T-helper 1 cell treated with Interleukin-12 subunit alpha and Interleukin-12 subunit beta and Interleukin-4 antibody, amounts not matched to agents 30 ng/mL and 1 ng/mL, for 36 hours (primary cell): Measurements from ENCODE around the gene CABLES1. TPM values are rescaled to one million over a fixed set of nuclear protein-coding genes. Genes with fewer than 3 reads are reported as not detected.
"Not testable (repeated sequence)": the region's sequence is repeated elsewhere in the genome, so short reads cannot be mapped to it uniquely, and the experiment has no call there.

Experiments used
- intact Hi-C: fragments of 100-400 bp; cut with micrococcal nuclease; formaldehyde crosslinking; loops from one replicate; pipeline ENCODE4 v1.15.1; 2024
- total RNA-seq: library from RNA; stranded (reverse); gene quantifications from 2 replicates; pipeline ENCODE4 v1.2.3, GENCODE V29; 2022

Gene CABLES1
- total RNA-seq, 1 donor from 2014 or later, result 0.71 TPM

DNA sequence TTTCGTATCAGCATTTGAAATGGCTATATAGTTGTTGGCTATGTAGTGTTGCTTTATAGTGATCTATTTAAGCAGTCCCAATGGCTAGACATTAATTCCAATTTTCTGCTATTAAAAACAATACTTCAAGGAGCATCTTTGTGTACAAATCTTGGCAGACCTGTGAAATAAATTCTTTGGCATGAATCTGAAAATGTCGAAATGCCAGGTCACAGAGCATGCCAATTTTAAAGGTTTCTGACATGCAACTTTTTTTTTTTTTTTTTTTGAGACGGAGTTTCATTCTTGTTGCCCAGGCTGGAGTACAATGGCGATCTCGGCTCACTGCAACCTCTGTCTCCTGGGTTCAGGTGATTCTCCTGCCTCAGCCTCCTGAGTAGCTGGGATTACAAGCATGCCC, 26.8 kb upstream of the CABLES1 start:
- intact Hi-C loops, result no loop called here

DNA sequence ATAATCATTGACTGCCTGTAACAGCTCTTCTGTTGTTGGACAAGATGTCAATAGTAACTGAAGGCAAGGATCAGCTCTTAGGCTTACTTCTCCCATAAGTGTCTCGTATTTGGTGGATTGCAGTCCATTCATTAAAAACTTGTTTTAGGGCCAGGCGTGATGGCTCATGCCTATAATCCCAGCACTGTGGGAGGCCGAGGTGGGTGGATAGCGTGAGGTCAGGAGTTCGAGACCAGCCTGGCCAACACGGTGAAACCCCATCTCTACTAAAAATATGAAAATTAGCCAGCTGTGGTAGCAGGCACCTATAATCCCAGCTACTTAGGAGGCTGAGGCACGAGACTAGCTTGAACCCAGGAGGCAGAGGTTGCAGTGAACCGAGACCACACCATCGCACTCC, 26.1 kb upstream of the CABLES1 start:
- intact Hi-C loops, result not testable (repeated sequence)

DNA sequence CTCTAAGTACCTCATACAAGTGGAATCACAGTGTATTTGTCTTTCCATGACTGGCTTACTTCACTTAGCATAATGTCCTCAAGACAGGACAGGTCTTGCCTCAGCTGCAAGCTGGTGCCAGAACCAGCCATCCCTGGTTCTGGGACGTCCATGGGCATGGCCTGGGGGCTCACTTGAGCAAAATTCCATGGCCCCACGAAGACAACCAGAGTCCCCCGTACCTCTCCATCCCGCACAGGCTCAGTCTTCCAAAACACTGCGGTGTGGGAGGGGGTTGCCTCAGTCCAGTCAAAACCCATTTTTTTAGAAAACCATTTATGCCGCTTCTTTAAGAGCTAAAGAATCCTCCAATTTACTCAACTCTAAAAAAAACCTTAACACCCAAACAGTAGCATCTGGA, 21.7 kb upstream of the CABLES1 start:
- intact Hi-C loops, result no loop called here

DNA sequence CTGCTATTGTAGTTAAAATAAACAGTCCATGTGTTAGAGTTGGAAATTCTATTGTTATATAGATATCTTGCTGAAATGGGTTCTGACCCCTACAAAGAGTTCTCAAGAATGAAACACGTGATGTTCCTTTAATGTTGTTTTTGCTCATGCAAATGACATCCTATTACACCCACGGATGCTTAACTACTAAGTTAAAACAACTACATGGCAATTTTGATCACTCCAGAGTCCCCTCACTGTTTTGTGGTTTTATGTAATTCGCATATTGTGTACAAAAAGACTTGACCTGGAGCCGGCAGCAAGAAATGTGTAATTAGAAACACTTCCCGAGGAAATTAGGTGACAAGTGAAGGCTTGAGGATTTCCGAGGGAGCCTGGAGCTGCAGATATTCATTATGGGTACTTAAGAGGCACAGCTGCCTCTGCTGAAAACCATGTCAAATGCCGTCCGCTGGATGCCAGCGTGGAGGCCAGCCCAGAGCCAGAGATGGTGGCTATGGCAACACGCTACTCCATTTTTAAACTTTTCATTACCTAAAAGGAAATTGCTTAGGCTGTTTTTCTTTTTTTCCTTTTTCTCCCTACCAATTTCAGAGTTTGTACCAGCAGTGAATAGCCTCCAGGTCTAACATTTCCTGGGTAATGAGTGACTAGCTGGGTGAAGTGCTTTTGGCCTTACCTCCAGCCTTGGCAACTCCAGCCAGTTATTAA, 21.0 kb upstream of the CABLES1 start:
- intact Hi-C loops, result no loop called here

DNA sequence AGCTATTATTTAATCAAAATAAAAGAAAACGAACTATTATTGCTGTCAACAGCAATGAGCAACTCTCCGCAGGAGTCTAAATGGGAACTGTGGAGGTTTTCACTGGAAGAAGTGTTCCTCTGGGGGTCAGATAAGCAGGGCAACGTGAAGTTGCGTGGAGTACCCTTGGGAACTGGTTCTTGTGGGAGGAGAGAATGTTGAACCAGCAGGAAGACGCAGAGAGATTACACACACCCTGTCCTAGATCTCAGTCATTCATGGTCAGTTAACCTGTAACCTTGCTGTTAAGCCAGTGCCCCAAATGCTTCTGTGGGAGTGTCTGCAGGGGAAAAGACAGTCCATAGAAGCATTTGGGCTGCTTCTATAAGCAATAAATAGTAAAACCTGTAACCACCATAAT, 20.4 kb upstream of the CABLES1 start:
- intact Hi-C loops, result no loop called here

DNA sequence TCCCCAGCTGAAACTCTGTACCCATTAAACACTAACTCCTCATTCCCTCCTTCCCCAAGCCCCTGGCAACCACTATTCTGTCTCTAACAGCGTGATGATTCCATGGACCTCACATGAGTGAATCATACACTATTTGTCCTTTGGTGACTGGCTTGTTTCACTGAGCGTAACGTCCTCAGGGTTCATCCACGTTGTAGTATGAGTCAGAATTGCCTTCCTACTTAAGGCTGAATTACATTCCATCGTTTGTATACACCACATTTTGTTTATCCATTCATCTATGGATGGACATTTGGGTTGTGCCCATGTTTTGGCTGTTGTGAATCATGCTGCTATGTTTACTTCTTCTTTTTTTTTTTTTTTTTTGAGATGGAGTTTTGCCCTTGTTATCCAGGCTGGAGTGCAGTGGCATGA, 19.6 kb upstream of the CABLES1 start:
- intact Hi-C loops, result no loop called here

DNA sequence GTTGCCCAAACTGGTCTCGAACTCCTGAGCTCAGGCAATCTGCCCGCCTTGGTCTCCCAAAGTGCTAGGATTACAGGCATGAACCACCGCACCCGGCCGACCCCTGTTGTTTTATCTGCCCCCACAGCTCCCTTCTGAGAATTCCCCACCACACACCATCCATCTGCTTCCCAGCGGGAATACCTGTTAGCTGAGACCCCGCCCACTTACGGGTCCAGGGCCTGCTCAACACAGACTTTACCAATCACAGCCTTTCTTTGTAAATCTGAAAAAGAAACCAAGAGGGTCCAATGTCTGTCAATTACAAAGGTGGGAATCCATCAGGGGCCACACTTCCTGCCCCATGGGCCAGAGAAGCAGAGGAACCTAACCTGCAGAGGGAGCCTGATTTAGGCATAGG, 14.2 kb upstream of the CABLES1 start:
- intact Hi-C loops, result no loop called here

DNA sequence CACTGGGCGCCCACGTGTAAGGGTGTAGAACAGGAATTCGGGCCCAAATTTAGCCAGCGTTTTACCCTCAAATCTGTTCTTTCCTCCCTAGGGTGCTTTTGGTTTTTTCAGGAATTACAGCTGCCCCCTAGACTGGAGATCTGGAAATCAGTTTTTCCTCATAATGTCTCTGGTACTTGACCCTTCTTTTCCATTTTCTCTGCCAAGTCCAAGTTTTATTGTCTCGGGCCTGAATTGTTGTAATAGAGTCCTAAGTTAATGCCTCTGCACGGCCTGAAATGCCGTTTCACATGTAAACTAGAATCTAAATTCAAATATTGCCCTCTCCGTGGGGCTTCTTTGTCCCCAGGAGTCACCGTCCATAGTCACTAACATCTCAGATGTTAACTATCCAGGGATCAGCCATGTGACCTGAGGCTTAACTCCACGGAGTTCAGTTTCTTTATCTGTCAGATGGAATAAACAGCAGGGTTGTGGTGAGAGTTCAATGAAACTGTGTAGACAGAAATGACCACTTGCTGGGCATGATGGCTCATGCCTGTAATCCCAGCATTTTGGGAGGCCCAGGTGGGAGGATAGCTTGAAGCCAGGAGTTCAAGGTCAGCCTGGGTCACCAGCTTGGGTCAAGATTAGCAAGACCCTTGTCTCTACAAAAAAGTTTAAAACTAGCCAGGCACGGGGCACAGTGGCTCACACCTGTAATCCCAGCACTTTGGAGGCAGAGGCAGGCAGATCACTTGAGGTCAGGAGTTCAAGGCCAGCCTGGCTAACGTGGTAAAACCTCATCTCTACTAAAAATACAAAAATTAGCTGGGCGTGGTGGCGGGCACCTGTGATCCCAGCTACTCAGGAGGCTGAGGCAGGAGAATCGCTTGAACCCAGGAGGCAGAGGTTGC, 12.7 kb upstream of the CABLES1 start:
- intact Hi-C loops, result no loop called here

DNA sequence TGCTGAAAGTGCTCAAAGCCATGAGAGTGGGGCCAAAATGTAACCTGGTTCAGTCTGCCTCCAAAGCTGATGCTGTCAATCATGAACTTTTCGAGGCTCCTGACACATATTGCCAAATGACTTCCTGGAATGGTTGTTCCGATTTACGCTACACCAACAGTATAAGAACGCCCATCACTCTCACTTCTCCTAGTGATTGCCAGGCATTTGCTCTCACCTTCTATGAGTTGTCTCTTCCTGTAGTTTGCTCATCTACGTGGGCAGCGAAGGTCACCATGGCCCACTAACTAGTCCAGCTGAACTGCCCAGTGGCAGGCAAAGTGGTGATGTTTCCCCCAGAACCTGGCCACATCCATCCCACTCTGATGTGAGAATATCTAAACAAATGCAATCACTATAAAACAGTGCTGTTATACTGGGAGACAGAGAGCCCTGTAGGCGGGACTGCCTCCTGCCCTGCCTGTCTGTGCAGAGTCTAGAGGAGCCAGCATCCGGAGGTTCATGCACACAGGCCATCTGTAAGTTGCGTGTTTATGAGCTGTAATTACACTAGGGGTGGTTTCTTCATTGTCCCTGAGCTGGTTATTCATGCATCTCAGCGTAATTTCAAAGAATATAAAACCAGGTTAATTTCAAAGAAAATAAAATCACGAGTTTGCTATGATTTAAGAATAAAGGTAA, 8.8 kb upstream of the CABLES1 start:
- intact Hi-C loops, result no loop called here

DNA sequence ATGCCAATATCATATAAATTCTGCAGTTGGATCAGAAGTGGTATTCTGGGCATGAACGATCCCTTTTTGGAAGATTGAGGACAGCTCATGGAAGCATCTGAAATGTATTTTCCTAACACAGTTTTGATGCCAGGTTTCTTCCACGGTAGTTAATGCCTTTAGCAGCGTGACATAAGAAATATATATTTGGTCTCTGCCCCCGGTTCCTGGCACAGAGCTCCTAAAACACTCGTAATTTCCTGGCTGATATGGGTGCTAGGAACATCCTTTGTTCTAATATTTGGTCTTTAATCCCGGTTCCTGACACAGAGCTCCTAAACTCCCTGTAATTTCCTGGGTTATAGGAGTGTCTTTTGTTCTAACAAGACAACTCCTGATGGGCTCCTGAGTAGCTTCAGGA, 8.2 kb upstream of the CABLES1 start:
- intact Hi-C loops, result no loop called here

DNA sequence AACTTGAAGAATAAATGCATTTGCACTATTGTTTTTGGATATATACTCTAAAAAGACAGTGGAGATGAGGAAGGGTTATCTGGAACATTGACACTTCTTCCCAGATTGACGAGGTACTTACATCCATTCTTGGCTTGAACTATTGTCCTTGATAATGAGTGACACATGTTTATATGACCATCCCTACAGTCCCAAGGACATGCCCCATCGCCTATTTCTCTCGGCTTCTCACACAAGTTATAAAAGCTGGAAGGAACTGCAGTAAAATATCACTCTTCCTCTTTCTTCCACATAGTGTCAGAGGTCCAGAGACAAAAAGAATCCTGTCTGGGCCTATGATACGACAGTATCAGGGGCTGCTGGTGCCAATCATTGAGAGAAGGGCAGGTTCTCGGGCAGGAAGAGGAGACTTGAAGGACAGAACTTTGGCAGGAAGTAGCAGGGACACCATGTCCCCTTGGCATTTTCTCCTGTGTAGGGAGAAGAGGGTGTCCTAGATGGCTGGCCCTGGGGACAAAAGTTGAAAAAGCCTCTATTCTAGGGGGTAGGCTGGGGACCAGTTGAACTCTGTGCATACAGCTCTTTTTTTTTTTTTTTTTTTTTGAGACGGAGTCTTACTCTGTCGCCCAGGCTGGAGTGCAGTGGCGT, 5.8 kb upstream of the CABLES1 start:
- intact Hi-C loops, result no loop called here

DNA sequence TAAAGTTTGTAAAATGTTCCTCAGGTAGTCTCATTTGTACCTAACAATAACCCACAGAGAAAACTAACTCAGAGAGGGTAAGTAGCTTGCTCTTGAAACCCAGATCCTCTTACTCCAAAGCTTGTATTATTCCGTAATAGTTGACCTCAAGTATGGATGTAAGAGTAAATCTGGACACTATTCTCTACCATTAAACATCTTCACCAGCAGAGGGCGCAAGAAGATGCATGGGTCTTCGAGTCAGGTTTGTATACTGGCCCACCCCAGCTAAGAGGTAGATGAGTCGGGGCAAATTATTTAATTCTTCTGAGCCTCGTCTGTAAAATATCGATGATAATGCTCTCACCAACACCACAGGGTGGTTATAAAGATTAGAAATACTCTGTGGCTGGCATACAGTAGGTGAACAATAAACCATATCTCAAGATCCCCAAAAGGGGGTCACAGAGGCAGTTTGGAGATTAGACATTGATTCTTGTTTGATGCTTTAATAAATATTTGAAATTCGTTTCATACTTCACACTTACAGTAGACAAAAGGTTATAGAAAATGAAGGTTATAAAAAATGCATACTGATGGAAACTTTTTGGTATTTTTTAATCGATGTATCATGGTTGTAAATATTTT, 3.5 kb upstream of the CABLES1 start:
- intact Hi-C loops, result loop anchor here (1.0 kb wide), 5 partner anchors 100 to 279 kb away; no protein-coding TSS in a partner anchor

DNA sequence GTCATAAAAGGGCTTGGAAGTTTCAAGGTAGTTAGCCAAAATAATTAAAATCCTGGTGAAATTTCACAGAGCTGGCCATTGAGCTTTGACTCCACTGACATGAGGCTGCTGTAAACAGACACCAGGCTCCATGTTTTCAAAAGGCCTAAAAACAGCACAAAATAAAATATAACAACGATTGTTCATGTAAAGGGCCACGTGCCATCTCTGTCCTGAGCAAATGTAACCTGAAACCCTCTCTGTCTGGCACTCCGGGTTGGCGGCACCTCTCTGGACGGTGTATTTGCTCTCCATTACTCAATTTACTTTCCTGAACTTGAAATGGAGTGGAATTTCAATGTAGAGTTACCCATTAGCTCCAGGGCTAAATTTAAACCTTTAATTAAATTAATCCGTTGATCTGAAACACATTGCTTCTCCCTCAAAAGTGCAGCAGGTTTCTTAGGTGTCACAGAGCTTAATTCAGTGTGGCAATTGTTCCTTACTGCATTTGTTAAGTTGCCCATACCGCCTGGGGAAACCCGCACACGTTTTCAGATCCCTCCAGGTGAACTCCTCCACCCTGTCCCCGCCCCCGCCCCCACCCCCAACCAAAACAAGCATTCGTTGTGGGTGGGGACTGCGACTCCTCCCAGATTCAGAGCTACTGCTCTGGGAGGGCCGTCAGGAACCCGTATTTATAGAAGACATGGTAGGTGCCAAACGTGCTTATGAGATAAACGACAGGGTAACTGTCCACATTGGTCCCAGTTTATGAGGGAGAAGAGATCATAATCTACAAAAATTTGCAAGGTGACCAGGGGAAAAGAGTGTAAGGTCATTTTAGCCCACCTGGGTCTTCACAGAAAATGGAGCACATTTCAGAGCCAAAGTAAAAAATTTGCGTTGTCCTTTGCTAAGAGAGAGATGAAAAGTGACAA, 1.2 kb upstream of the CABLES1 start:
- intact Hi-C loops, result loop anchor here (1.0 kb wide), 1 partner anchor 63 kb away; no protein-coding TSS in a partner anchor

DNA sequence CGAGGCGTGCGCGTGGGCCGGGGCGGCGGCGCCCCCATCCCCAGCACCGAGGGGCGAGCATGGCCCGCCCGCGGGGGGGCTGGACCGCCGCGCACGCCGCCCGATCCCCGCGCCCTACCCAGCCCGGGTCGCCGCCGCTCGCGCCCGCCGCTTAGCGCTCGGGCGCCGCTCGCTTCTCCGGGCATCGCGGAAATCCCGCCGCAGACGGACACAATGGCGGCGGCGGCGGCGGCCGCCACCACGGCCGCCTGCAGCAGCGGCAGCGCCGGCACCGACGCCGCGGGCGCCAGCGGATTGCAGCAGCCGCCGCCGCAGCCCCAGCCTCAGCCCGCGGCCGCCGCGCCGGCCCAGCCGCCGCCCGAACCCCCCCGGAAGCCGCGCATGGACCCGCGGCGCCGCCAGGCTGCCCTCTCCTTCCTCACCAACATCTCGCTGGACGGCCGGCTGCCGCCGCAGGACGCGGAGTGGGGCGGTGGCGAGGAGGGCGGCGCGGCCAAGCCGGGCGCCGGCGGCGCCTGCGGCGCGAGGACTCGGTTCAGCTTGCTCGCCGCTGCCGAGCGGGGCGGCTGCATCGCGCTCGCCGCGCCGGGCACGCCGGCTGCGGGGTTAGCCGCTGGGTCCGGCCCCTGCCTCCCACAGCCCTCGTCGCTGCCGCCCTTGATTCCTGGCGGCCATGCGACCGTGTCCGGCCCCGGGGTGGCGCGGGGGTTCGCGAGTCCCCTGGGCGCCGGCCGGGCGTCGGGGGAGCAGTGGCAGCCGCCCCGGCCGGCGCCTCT, 453 bp downstream of the CABLES1 start:
- intact Hi-C loops, result loop anchor here (1.0 to 5.0 kb wide), 3 partner anchors 96 to 452 kb away; partner anchors contain the start of genes NPC1 and RBBP8

DNA sequence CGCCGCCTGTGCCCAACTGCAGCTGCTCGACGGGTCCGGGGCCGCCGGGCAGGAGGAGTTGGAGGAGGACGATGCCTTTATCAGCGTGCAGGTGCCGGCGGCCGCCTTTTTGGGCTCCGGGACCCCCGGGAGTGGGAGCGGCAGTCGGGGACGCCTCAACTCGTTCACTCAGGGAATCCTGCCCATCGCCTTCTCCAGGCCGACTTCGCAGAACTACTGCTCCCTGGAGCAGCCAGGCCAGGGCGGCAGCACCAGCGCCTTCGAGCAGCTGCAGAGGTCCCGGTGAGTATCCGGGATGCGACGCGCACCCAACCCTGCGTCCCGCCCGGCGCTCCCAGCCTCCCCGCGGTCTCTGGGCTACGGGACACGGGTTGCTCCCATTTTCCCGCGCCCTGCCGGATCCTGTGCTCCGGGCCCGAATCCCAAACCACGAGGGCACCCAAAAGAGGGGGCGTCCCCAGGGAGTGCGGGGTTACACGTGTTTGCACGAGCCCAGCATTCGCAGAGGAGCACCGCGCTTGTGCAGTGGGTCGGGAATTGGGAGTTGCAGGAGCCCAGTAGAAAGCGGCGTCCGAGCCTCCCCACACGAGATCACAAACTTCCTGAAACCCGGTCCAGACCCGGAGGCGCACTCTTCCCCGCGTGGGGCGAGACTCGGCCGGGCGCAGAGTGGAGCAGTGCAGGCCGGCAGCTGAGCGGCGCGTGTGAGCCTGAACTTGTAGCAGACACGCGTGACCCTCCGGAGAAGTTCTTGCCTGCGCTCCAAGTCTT, 1.2 kb downstream of the CABLES1 start:
- intact Hi-C loops, result loop anchor here (5.0 kb wide), 1 partner anchor 451 kb away; the partner anchor contains the start of gene NPC1

DNA sequence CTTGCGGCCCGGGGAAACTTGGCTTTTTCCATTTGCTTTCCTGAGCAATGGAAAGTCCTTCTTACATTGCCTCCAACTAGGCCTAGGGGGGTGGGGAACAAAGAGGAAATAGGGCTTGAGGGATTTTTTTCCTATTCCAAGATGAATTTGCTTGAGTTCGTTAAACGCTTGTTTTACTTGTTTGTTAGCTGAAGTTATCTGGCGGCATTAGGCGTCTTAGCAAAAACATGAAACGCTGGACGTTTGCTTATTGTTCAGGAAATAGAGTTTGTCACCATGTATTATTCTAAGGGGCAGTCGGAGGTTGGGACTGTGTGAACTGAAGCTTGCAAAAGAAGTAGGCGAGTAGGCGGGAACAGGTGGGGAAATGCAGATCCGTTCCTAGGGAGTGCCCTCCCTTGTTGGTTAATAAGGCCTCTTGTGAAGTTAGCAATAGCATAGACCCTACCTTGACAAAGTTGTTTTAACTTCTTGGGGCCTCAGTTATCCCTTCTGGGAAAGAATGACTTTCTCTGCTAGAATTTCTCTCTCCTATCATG, 1.9 kb downstream of the CABLES1 start:
- intact Hi-C loops, result loop anchor here (5.0 kb wide), 1 partner anchor 450 kb away; the partner anchor contains the start of gene NPC1

DNA sequence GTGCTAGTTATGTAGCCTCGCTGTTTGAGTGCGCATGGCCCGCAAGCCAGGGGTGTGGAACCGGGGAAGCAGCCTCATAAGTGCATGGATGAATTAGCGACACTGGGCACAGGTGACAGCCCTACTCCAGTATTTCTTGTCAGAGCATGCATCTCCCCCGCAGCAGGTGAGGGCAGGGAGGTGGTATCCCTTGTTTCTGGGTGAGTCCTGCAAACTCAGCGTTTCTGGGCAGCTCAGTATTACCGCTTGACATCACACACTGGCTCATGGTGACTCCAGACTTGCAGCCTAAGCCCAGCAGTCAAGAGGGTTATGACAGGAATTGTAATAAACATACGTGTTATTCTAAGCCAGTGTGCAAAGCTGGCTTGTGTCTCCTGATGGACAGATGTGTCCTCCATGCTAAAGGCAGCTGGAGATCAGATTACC, 2.5 kb downstream of the CABLES1 start:
- intact Hi-C loops, result loop anchor here (5.0 kb wide), 1 partner anchor 449 kb away; the partner anchor contains the start of gene NPC1

DNA sequence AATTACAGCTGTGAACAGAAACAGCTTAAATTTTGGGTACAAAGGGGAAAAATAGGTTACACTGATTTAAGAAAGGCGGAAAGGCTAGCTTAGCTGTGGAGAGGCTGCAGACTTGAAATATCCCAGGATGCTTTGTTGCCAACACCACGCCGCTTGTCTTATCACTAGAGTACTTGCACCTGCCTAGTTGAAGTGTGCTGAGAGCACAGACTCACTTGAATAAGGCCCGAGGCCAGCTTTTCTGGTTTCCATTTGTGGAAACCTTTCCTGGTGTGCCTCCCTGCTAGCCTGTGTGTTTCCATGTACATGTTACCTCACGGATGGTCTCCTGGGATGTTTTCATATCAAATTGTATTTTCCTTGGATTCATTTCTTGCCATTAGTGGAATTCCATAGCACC, 3.2 kb downstream of the CABLES1 start:
- intact Hi-C loops, result loop anchor here (5.0 kb wide), 1 partner anchor 449 kb away; the partner anchor contains the start of gene NPC1
